Measurements from ENCODE around the gene RAPGEF4. TPM values are rescaled to one million over a fixed set of nuclear protein-coding genes. Genes with fewer than 3 reads are reported as not detected.
"Not testable (repeated sequence)": the region's sequence is repeated elsewhere in the genome, so short reads cannot be mapped to it uniquely, and the experiment has no call there.

The RAPGEF4 gene
- total and polyA plus RNA-seq, 8 donors: 3.6 to 23.7 (median 9.8) TPM; not detected in 1

- no peak for TF ChIP-seq EP300 (IDR thresholded peaks at IDR 0.05)
- no peak for TF ChIP-seq POLR2A (IDR thresholded peaks at IDR 0.05)
- peak in 1 of 3 donors; percentile 39 for TF ChIP-seq POLR2AphosphoS5 (IDR thresholded peaks at IDR 0.05)
- no peak for TF ChIP-seq CTCF (IDR thresholded peaks at IDR 0.05)
- DNase-seq: no peak
- no peaks in the 10 kb centered on the region for H3K27me3 ChIP-seq
- H3K27ac ChIP-seq: peak overlapping the region in 4 of 5 donors; percentile 3 to 79 (median 60)
- H3K36me3 ChIP-seq: peaks cover 0 to 7% (median under 1%) of the 10 kb centered on the region in 4 donors
- 62 to 85% (median 76%) methylated on average over 10 of the region's 10 CpGs for WGBS, 5 donors
- H3K4me1 ChIP-seq: peaks cover 0 to 58% (median 35%) of the 10 kb centered on the region in 4 donors
- H3K4me3 ChIP-seq: peak overlapping the region in 1 of 4 donors; percentile 1
- no peaks in the 10 kb centered on the region for H3K9me3 ChIP-seq
- intact Hi-C loops (cut with DNase I; ENCODE audit: low total_unique reads): no loop called here
These were observed 355.5 kb downstream of the RAPGEF4 start for GRCh38 chr2:173090973-173091660.

- WGBS, 5 donors: 86 to 96% (median 92%) methylated on average over 4 of the region's 4 CpGs
These were observed 356.3 kb downstream of the RAPGEF4 start for GRCh38 chr2:173091910-173092309.

GRCh38 chr2:173092844-173093402 is 357.3 kb downstream of the RAPGEF4 start:
- Histone ChIP-seq H3K27ac (peak overlapping the region in 3 of 5 donors; percentile 19 to 79 (median 50)), H3K9me3 (no peaks in the 10 kb centered on the region), H3K27me3 (no peaks in the 10 kb centered on the region), H3K36me3 (peaks cover 0 to 14% (median 7%) of the 10 kb centered on the region in 4 donors), H3K4me3 (no peak overlapping the region), H3K4me1 (peaks cover 0 to 53% (median 25%) of the 10 kb centered on the region in 4 donors)
- TF ChIP-seq CTCF (IDR thresholded peaks at IDR 0.05) (no peak), EP300 (IDR thresholded peaks at IDR 0.05) (no peak), POLR2AphosphoS5 (IDR thresholded peaks at IDR 0.05) (no peak), POLR2A (IDR thresholded peaks at IDR 0.05) (no peak)
- 42 to 65% (median 57%) methylated on average over 3 of the region's 3 CpGs for WGBS, 5 donors
- no peak for DNase-seq
- intact Hi-C loops (cut with DNase I; ENCODE audit: low total_unique reads): no loop called here

More at GRCh38 chr2:173091910-173092309, 356.3 kb downstream of the RAPGEF4 start:
- no peak for TF ChIP-seq EP300 (IDR thresholded peaks at IDR 0.05)
- TF ChIP-seq POLR2AphosphoS5 (IDR thresholded peaks at IDR 0.05): no peak
- no peak for TF ChIP-seq CTCF (IDR thresholded peaks at IDR 0.05)
- TF ChIP-seq POLR2A (IDR thresholded peaks at IDR 0.05): no peak
- Histone ChIP-seq H3K36me3 (peaks cover 0 to 8% (median 7%) of the 10 kb centered on the region in 4 donors), H3K4me1 (peaks cover 0 to 55% (median 30%) of the 10 kb centered on the region in 4 donors), H3K27me3 (no peaks in the 10 kb centered on the region), H3K27ac (peak overlapping the region in 4 of 5 donors; percentile 3 to 79 (median 60)), H3K4me3 (peak overlapping the region in 1 of 4 donors; percentile 1), H3K9me3 (no peaks in the 10 kb centered on the region)
- DNase-seq: no peak
- intact Hi-C loops (cut with DNase I; ENCODE audit: low total_unique reads): no loop called here

GRCh38 chr2:173093617-173094016 is 358.0 kb downstream of the RAPGEF4 start:
- H3K9me3 ChIP-seq; H3K4me3 ChIP-seq; intact Hi-C loops (cut with DNase I; ENCODE audit: low total_unique reads); H3K27ac ChIP-seq; H3K27me3 ChIP-seq; DNase-seq: not testable (repeated sequence)
- Histone ChIP-seq H3K36me3 (peaks cover 0 to 14% (median 7%) of the 10 kb centered on the region in 4 donors), H3K4me1 (peaks cover 0 to 53% (median 20%) of the 10 kb centered on the region in 4 donors)
- WGBS, 5 donors: 77 to 93% (median 86%) methylated on average over 2 of the region's 2 CpGs

Data from stomach (tissue), 9 donors.